Measurements from ENCODE around the gene TMOD1.

DNA sequence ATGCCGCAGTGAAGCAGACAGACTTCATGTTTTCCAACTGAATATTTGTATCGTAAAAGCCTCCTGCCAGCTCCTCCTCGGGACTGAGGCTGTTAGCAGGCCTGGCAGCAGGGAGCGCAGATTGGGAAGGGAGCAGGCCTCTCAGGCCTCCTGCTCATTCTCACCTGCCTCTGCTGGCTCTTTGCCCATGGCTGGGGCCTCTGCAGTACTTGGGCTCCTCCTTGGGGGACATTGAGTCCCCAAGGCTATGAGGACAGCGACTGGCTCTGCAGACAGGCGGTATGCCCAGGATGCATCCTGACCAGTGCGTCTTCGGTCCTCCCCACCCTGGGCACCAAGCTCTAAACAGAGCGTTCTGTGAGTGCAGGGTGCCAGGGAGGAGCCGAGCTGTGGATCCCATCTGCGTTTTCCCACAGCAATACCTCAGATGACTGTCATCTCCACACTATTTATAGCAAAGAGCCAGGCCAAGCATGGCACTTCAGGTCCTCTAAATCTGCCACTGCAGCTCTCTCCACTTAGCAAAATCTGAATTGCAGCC, 93.0 kb downstream of the TMOD1 start:
- TF ChIP-seq PPARA (CRISPR knock-in tag; IDR thresholded peaks at IDR 0.05; ENCODE audit: borderline replicate concordance) (no peak), GLIS3 (CRISPR knock-in tag; IDR thresholded peaks at IDR 0.05) (no peak), ZFP30 (CRISPR knock-in tag; IDR thresholded peaks at IDR 0.05) (no peak), ZFP3 (CRISPR knock-in tag; IDR thresholded peaks at IDR 0.05) (no peak), ZNF565 (CRISPR knock-in tag; conservative IDR thresholded peaks at IDR 0.05; ENCODE audit: low read depth) (no peak), RARB (CRISPR knock-in tag; IDR thresholded peaks at IDR 0.05) (no peak), BACH2 (CRISPR knock-in tag; IDR thresholded peaks at IDR 0.05; ENCODE audit: borderline replicate concordance) (no peak), TOX (CRISPR knock-in tag; IDR thresholded peaks at IDR 0.05; ENCODE audit: borderline replicate concordance) (no peak)
- TF ChIP-seq, protein P1, sequence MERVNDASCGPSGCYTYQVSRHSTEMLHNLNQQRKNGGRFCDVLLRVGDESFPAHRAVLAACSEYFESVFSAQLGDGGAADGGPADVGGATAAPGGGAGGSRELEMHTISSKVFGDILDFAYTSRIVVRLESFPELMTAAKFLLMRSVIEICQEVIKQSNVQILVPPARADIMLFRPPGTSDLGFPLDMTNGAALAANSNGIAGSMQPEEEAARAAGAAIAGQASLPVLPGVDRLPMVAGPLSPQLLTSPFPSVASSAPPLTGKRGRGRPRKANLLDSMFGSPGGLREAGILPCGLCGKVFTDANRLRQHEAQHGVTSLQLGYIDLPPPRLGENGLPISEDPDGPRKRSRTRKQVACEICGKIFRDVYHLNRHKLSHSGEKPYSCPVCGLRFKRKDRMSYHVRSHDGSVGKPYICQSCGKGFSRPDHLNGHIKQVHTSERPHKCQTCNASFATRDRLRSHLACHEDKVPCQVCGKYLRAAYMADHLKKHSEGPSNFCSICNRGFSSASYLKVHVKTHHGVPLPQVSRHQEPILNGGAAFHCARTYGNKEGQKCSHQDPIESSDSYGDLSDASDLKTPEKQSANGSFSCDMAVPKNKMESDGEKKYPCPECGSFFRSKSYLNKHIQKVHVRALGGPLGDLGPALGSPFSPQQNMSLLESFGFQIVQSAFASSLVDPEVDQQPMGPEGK (CRISPR knock-in tag; IDR thresholded peaks at IDR 0.05; ENCODE audit: borderline replicate concordance) = no peak
- TF ChIP-seq, protein P2, sequence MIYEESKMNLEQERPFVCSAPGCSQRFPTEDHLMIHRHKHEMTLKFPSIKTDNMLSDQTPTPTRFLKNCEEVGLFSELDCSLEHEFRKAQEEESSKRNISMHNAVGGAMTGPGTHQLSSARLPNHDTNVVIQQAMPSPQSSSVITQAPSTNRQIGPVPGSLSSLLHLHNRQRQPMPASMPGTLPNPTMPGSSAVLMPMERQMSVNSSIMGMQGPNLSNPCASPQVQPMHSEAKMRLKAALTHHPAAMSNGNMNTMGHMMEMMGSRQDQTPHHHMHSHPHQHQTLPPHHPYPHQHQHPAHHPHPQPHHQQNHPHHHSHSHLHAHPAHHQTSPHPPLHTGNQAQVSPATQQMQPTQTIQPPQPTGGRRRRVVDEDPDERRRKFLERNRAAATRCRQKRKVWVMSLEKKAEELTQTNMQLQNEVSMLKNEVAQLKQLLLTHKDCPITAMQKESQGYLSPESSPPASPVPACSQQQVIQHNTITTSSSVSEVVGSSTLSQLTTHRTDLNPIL (CRISPR knock-in tag; IDR thresholded peaks at IDR 0.05; ENCODE audit: low read depth) = no peak
- TF ChIP-seq, protein P3, sequence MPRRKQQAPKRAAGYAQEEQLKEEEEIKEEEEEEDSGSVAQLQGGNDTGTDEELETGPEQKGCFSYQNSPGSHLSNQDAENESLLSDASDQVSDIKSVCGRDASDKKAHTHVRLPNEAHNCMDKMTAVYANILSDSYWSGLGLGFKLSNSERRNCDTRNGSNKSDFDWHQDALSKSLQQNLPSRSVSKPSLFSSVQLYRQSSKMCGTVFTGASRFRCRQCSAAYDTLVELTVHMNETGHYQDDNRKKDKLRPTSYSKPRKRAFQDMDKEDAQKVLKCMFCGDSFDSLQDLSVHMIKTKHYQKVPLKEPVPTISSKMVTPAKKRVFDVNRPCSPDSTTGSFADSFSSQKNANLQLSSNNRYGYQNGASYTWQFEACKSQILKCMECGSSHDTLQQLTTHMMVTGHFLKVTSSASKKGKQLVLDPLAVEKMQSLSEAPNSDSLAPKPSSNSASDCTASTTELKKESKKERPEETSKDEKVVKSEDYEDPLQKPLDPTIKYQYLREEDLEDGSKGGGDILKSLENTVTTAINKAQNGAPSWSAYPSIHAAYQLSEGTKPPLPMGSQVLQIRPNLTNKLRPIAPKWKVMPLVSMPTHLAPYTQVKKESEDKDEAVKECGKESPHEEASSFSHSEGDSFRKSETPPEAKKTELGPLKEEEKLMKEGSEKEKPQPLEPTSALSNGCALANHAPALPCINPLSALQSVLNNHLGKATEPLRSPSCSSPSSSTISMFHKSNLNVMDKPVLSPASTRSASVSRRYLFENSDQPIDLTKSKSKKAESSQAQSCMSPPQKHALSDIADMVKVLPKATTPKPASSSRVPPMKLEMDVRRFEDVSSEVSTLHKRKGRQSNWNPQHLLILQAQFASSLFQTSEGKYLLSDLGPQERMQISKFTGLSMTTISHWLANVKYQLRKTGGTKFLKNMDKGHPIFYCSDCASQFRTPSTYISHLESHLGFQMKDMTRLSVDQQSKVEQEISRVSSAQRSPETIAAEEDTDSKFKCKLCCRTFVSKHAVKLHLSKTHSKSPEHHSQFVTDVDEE (CRISPR knock-in tag; IDR thresholded peaks at IDR 0.05) = no peak

Data from SK-N-SH treated with all-trans-retinoic acid at 6 μM for 48 hours (cell line).